H1 (cell line): ENCODE data around the gene RDH5. TPM values are rescaled to one million over a fixed set of nuclear protein-coding genes. Genes with fewer than 3 reads are reported as not detected.

Source experiments
- CTCF ChIA-PET: fragments of 300-600 bp; sonication (Branson Sonifier 250); formaldehyde crosslinking; loops from one replicate; lab custom pipeline; 2021; ENCODE audit not compliant: partially characterized antibody; lab: Charles Lee
- POLR2A ChIA-PET: fragments of 300-600 bp; sonication (Branson Sonifier 250); formaldehyde crosslinking; loops from one replicate; lab custom pipeline; 2021; ENCODE audit warnings: inconsistent platforms; ENCODE audit not compliant: partially characterized antibody; lab: Charles Lee
- DNase-seq, 2 experiments: peaks; one replicate each; pipeline versions ENCODE4 v3.0.0 to v3.0.0-alpha.2; 2010 to 2022; ENCODE audit warnings: low spot score in 2 of 2, low read depth in 1 of 2, mixed read lengths in 1 of 2
- FAIRE-seq: peaks from 2 replicates; lab custom pipeline; 2011; peaks lifted over from hg19 to GRCh38; lab: Jason Lieb, UNC
- H2AFZ ChIP-seq: 2 replicates; pipeline ENCODE4 v1.8.1; 2012; ENCODE audit warnings: low read length, inconsistent platforms
- H2AK5ac ChIP-seq: 2 replicates; pipeline ENCODE4 v1.6.1; 2013; ENCODE audit warnings: low read depth, low read length
- H2BK120ac ChIP-seq: replicated peaks from 2 replicates; pipeline ENCODE3; 2013; ENCODE audit warnings: low read depth, low read length, inconsistent platforms
- H2BK12ac ChIP-seq: 2 replicates; pipeline ENCODE4 v1.6.1; 2013; ENCODE audit warnings: low read depth, low read length
- H2BK15ac ChIP-seq: 2 replicates; pipeline ENCODE4 v1.6.1; 2013; ENCODE audit warnings: low read length
- H2BK20ac ChIP-seq: 2 replicates; pipeline ENCODE4 v1.6.1; 2013; ENCODE audit warnings: low read length
- H2BK5ac ChIP-seq: 2 replicates; pipeline ENCODE4 v1.6.1; 2013; ENCODE audit warnings: low read depth, low read length
- H3K14ac ChIP-seq: 2 replicates; pipeline ENCODE4 v1.6.1; 2013; ENCODE audit warnings: inconsistent platforms; ENCODE audit not compliant: insufficient read length
- H3K18ac ChIP-seq: 2 replicates; pipeline ENCODE4 v1.6.1; 2013; ENCODE audit warnings: low read length; ENCODE audit errors: extremely low read depth
- H3K23ac ChIP-seq: 2 replicates; pipeline ENCODE4 v1.6.1; 2013; ENCODE audit warnings: inconsistent platforms; ENCODE audit not compliant: insufficient read length
- H3K23me2 ChIP-seq: 2 replicates; pipeline ENCODE4 v1.6.1; 2013; ENCODE audit warnings: low read depth, low read length
- H3K27ac ChIP-seq: 2 replicates; pipeline ENCODE4 v1.6.1; 2011; ENCODE audit warnings: low read depth, low read length, inconsistent platforms
- H3K27me3 ChIP-seq, 4 experiments: replicated peaks in 1 of 4; 1 replicate in 1 of 4; 2 replicates in 3 of 4; pipeline versions ENCODE4 v1.6.1 to v1.8.1; 2011 to 2013; ENCODE audit warnings: low read length in 3 of 4, mild to moderate bottlenecking in 3 of 4, inconsistent platforms in 2 of 4, mixed read lengths in 2 of 4, moderate library complexity in 1 of 4; ENCODE audit not compliant: control insufficient read depth in 3 of 4, insufficient read depth in 3 of 4; ENCODE audit errors: extremely low read depth in 1 of 4
- H3K36me3 ChIP-seq, 4 experiments: 2 replicates each; pipeline versions ENCODE4 v1.6.1 to v1.8.1; 2011 to 2013; ENCODE audit warnings: mild to moderate bottlenecking in 4 of 4, low read length in 3 of 4, moderate library complexity in 2 of 4, control low read depth in 1 of 4, inconsistent platforms in 1 of 4; ENCODE audit not compliant: insufficient read depth in 4 of 4, control insufficient read depth in 2 of 4
- H3K4ac ChIP-seq: replicated peaks from 2 replicates; pipeline ENCODE3; 2013; ENCODE audit warnings: low read length, low read depth, mixed read lengths, inconsistent platforms; ENCODE audit not compliant: insufficient read length
- H3K4me1 ChIP-seq, 4 experiments: replicated peaks in 1 of 4; 1 replicate in 1 of 4; 2 replicates in 3 of 4; pipeline versions ENCODE4 v1.6.1 to v1.8.1; 2011 to 2013; ENCODE audit warnings: low read length in 3 of 4, inconsistent platforms in 2 of 4, mixed read lengths in 1 of 4; ENCODE audit not compliant: insufficient read depth in 4 of 4, control insufficient read depth in 3 of 4
- H3K4me2 ChIP-seq, 2 experiments: 2 replicates each; pipeline versions ENCODE4 v1.6.1 to v1.8.1; 2011 to 2013; ENCODE audit warnings: low read depth in 2 of 2, low read length in 2 of 2, control low read depth in 1 of 2, inconsistent platforms in 1 of 2, mild to moderate bottlenecking in 1 of 2; ENCODE audit not compliant: insufficient read depth in 1 of 2
- H3K4me3 ChIP-seq, 4 experiments: fragments of 200-600, 300-600 bp in 1 of 4; sonication (generic), shearing (Covaris generic), sonication (Bioruptor Twin) in 1 of 4; 2 replicates each; pipeline versions ENCODE4 v1.5.1 to v1.8.1; 2011 to 2016; ENCODE audit warnings: low read length in 4 of 4, low read depth in 3 of 4, control low read depth in 2 of 4, inconsistent platforms in 2 of 4, mild to moderate bottlenecking in 2 of 4, mixed read lengths in 1 of 4, moderate library complexity in 1 of 4; ENCODE audit not compliant: insufficient read depth in 2 of 4; ENCODE audit errors: extremely low read depth in 1 of 4
- H3K56ac ChIP-seq: replicated peaks from 2 replicates; pipeline ENCODE3; 2013; ENCODE audit warnings: low read depth, mild to moderate bottlenecking, mixed read lengths, low read length, inconsistent platforms; ENCODE audit not compliant: insufficient read length
- H3K79me1 ChIP-seq: 2 replicates; pipeline ENCODE4 v1.6.1; 2013; ENCODE audit warnings: low read depth, low read length, control low read depth
- H3K79me2 ChIP-seq, 2 experiments: 2 replicates each; pipeline versions ENCODE4 v1.6.1 to v1.8.1; 2012 to 2013; ENCODE audit warnings: low read length in 2 of 2, mild to moderate bottlenecking in 2 of 2, inconsistent platforms in 1 of 2; ENCODE audit not compliant: insufficient read depth in 2 of 2, control insufficient read depth in 1 of 2
- H3K9ac ChIP-seq, 4 experiments: replicated peaks in 1 of 4; 1 replicate in 1 of 4; 2 replicates in 3 of 4; pipeline versions ENCODE4 v1.6.1 to v1.8.1; 2011 to 2013; ENCODE audit warnings: low read depth in 3 of 4, low read length in 3 of 4, control low read depth in 2 of 4, mild to moderate bottlenecking in 2 of 4, moderate library complexity in 2 of 4, inconsistent platforms in 1 of 4; ENCODE audit errors: extremely low read depth in 1 of 4
- H3K9me3 ChIP-seq, 2 experiments: 2 replicates each; pipeline versions ENCODE4 v1.6.1 to v1.8.1; 2012 to 2013; ENCODE audit warnings: mild to moderate bottlenecking in 2 of 2, moderate library complexity in 2 of 2, control low read depth in 1 of 2, inconsistent platforms in 1 of 2, low read depth in 1 of 2, low read length in 1 of 2, mixed read lengths in 1 of 2; ENCODE audit not compliant: insufficient read depth in 2 of 2
- H4K20me1 ChIP-seq, 2 experiments: replicated peaks in 1 of 2; 2 replicates each; pipeline versions ENCODE3 to v1.8.1; 2011 to 2013; ENCODE audit warnings: inconsistent platforms in 2 of 2, low read length in 2 of 2, mild to moderate bottlenecking in 1 of 2; ENCODE audit not compliant: insufficient read depth in 2 of 2, control insufficient read depth in 1 of 2
- H4K5ac ChIP-seq: 2 replicates; pipeline ENCODE4 v1.6.1; 2013; ENCODE audit warnings: low read length, low read depth, mixed read lengths, inconsistent platforms; ENCODE audit not compliant: insufficient read length
- H4K8ac ChIP-seq: 2 replicates; pipeline ENCODE4 v1.8.0; 2013; ENCODE audit warnings: mild to moderate bottlenecking, moderate library complexity, low read length, inconsistent platforms; ENCODE audit not compliant: insufficient read depth; ENCODE audit errors: extremely low read depth
- H4K91ac ChIP-seq: replicated peaks from 2 replicates; pipeline ENCODE3; 2013; ENCODE audit warnings: low read length, mixed read lengths, inconsistent platforms; ENCODE audit not compliant: insufficient read length
- ATF2 ChIP-seq: IDR thresholded peaks from 2 replicates; pipeline ENCODE4 v1.6.1; 2012; ENCODE audit warnings: low read length, inconsistent platforms
- CBX8 ChIP-seq: fragments of 300-800, 300-1000 bp; sonication (generic); IDR thresholded peaks from 2 replicates; pipeline ENCODE4 v1.7.1; 2016; ENCODE audit warnings: low read depth, low read length, borderline replicate concordance
- CHD1 ChIP-seq: IDR thresholded peaks from 2 replicates; pipeline ENCODE4 v1.6.1; 2012; ENCODE audit warnings: low read depth, low read length, improper control_type of control experiment
- CHD2 ChIP-seq: IDR thresholded peaks from 2 replicates; pipeline ENCODE4 v1.6.1; 2012; ENCODE audit warnings: low read length, improper control_type of control experiment
- CTCF ChIP-seq, 3 experiments: IDR thresholded peaks; 1 replicate in 2 of 3; 2 replicates in 1 of 3; pipeline versions ENCODE4 v1.5.1 to v1.6.1; 2011; ENCODE audit warnings: low read length in 3 of 3, mild to moderate bottlenecking in 3 of 3, inconsistent platforms in 2 of 3, low read depth in 1 of 3, moderate library complexity in 1 of 3; ENCODE audit not compliant: insufficient read depth in 1 of 3; ENCODE audit errors: control extremely low read depth in 1 of 3
- FOSL1 ChIP-seq: IDR thresholded peaks from 2 replicates; pipeline ENCODE4 v1.6.1; 2011; ENCODE audit warnings: mild to moderate bottlenecking, low read depth, low read length, moderate library complexity; ENCODE audit not compliant: insufficient read depth
- NRF1 ChIP-seq: IDR thresholded peaks from 2 replicates; pipeline ENCODE4 v1.6.1; 2011; ENCODE audit warnings: mild to moderate bottlenecking, low read depth, low read length, improper control_type of control experiment
- POLR2A ChIP-seq, 2 experiments: IDR thresholded peaks; 1 replicate in 1 of 2; 2 replicates in 1 of 2; pipeline ENCODE4 v1.6.1; 2011; ENCODE audit warnings: low read depth in 2 of 2, low read length in 2 of 2, mild to moderate bottlenecking in 2 of 2; ENCODE audit errors: control extremely low read depth in 1 of 2
- SIX5 ChIP-seq: IDR thresholded peaks from 2 replicates; pipeline ENCODE4 v1.6.1; 2011; ENCODE audit warnings: mild to moderate bottlenecking, low read depth, low read length
- SP2 ChIP-seq: IDR thresholded peaks from 2 replicates; pipeline ENCODE4 v1.6.1; 2012; ENCODE audit warnings: mild to moderate bottlenecking, low read length, inconsistent platforms
- WGBS, 2 experiments: shearing (Covaris generic) in 1 of 2; methylation state at CpG; one replicate each; pipeline versions ENCODE4 v1.1.6 to v1.1.7; 2013 to 2015; ENCODE audit warnings: low lambda C conversion rate in 2 of 2, mixed read lengths in 2 of 2, inconsistent platforms in 1 of 2, low coverage in 1 of 2, missing lambda C conversion rate in 1 of 2; ENCODE audit not compliant: insufficient replicate concordance in 2 of 2, insufficient coverage in 1 of 2, insufficient read length in 1 of 2; ENCODE audit errors: extremely low coverage in 1 of 2, missing lambda C conversion rate in 1 of 2; 5-methylcytosine and 5-hydroxymethylcytosine counted together
- polyA plus RNA-seq, 7 experiments: library from polyadenylated mRNA; depleted of rRNA in 3 of 7; stranded (reverse) in 5 of 7; unstranded in 2 of 7; fragments of >200 nt in 5 of 7; fragments of 200-250 nt in 2 of 7; gene quantifications; 1 replicate in 5 of 7; 2 replicates in 1 of 7; 4 replicates in 1 of 7; pipeline versions ENCODE4 v1.2.1 to v1.2.3, GENCODE V29; 2011 to 2013; ENCODE audit warnings: missing spikeins in 2 of 7, mixed read lengths in 2 of 7
- total RNA-seq: library from RNA; stranded (reverse); fragmentation: NEBNext Ultra II Directional; extraction: Animal tissue kit (Norgen Biotek cat#: 25700); gene quantifications from 2 replicates; pipeline ENCODE4 v1.2.1, GENCODE V29; 2021

Gene RDH5
- total and polyA plus RNA-seq, 2 of the 8 experiments (the other 6 are each of a cell fraction or from before 2014, with no cell fraction given): 4.2 to 6.0 TPM

GRCh38 chr12:55726971-55727370, 6.8 kb downstream of the RDH5 start:
- no peak overlapping the region for H4K5ac ChIP-seq
- peaks cover 0 to 12% (median 10%) of the 10 kb centered on the region in 4 experiments; a peak in 6 of 7 replicates for H3K4me1 ChIP-seq
- ChIA-PET POLR2A (interaction anchor here (0.8 to 34.1 kb wide), 4 partner anchors 8 to 39 kb away, joined by 3 to 809 read pairs (median 54); partner anchors contain the start of genes BLOC1S1 and RDH5), CTCF (interaction anchor here (1.2 to 1.8 kb wide), 2 partner anchors 10 kb away, joined by 4 to 16 read pairs; no protein-coding TSS in a partner anchor)
- no peak overlapping the region for H2BK5ac ChIP-seq
- FAIRE-seq: no peak
- H2AFZ ChIP-seq: no peak overlapping the region
- no peak overlapping the region for H3K27ac ChIP-seq
- no peak overlapping the region for H2BK12ac ChIP-seq
- 74% methylated on average over 8 of the region's 10 CpGs; no CpG with 5 or more reads in 1 of the 2 experiments for WGBS, 2 experiments
- H3K9me3 ChIP-seq: no peaks in the 10 kb centered on the region
- H3K23ac ChIP-seq: no peak overlapping the region
- peaks cover 0 to 17% of the 10 kb centered on the region in 2 experiments; a peak in 2 of 4 replicates for H3K79me2 ChIP-seq
- peak overlapping the region; percentile 82 to 92 for H3K4me2 ChIP-seq
- peak overlapping the region in 3 of 4 experiments; percentile 86 to 93 (median 93); a peak in 4 of 8 replicates for H3K4me3 ChIP-seq
- peaks cover 2 to 6% of the 10 kb centered on the region in 2 experiments for H4K20me1 ChIP-seq
- H2BK15ac ChIP-seq: no peak overlapping the region
- no peak overlapping the region; a peak in 1 of 7 replicates for H3K9ac ChIP-seq
- H3K27me3 ChIP-seq: no peaks in the 10 kb centered on the region
- no peak overlapping the region for H3K4ac ChIP-seq
- H3K79me1 ChIP-seq: peaks cover 5% of the 10 kb centered on the region; the same call in 1 of the 2 replicates
- no peak overlapping the region for H3K18ac ChIP-seq
- H2BK120ac ChIP-seq: no peak overlapping the region
- H4K8ac ChIP-seq: no peak overlapping the region
- peaks cover 15% of the 10 kb centered on the region for H3K23me2 ChIP-seq
- H3K56ac ChIP-seq: no peak overlapping the region
- no peak overlapping the region for H2AK5ac ChIP-seq
- DNase-seq: no peak
- peaks cover 6 to 29% (median 15%) of the 10 kb centered on the region in 4 experiments; a peak in 5 of 8 replicates for H3K36me3 ChIP-seq
- H2BK20ac ChIP-seq: no peak overlapping the region
- H3K14ac ChIP-seq: no peak overlapping the region
- H4K91ac ChIP-seq: no peak overlapping the region
- TF ChIP-seq SP2: no peak
- no peak for TF ChIP-seq ATF2
- no peak for TF ChIP-seq POLR2A (IDR thresholded peaks at IDR 0.05; ENCODE audit: control extremely low read depth in 1 of 2, low read depth in 2 of 2, low read length in 2 of 2)
- TF ChIP-seq CTCF (IDR thresholded peaks at IDR 0.05; ENCODE audit: control extremely low read depth in 1 of 3, insufficient read depth in 1 of 3, low read depth in 1 of 3, low read length in 3 of 3): no peak
- TF ChIP-seq NRF1: no peak
- no peak for TF ChIP-seq FOSL1
- no peak for TF ChIP-seq CBX8
- no peak for TF ChIP-seq CHD2
- TF ChIP-seq CHD1: no peak
- TF ChIP-seq SIX5: no peak
